ENCODE measurements around the gene UBL3. TPM values are rescaled to one million over a fixed set of nuclear protein-coding genes. Genes with fewer than 3 reads are reported as not detected.

Gene UBL3, protein sequence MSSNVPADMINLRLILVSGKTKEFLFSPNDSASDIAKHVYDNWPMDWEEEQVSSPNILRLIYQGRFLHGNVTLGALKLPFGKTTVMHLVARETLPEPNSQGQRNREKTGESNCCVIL
- total RNA-seq (2022; extraction: Qiagen RNA extraction): 9.1 to 11.0 TPM (median 10.2 TPM) in 5 replicates

DNA sequence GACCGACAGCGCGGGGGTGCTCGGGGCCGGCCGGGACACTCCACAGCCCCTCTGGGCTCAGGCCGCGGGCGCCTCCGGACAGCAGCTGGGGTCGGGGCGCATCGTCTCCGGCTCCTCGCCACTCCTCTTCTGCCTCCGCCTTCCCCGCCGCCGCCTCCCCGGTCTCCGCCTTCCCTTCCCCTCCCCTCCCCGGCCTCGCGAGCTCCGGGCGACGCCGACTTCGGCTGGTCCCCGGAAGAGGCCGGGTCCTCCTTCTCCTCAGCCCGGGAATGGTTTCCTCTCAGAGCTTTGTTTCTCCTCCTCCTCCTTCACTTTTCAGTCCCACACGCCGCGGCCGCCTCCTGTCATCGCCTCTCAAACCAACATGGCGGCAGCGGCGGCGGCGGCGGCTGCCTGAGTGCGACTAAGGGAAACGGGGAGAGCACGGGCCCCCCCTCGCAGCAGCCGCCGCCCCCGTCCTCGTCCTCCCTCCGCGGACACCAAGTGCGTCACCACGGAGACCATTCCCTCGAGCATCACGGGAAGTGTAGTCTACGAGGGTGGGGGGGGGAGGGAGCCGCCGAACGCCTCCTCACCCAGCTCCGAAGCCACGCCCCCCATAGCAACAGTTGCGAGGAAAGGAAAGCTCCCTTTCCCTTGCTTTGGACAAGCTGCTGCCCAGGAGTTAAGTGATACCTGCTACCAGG lies at the start of gene UBL3:
Gene UBL3, minus strand, starts transcription at position 405 of the 686 bp plus-strand sequence. CDS start 1,079 bp downstream, outside the sequence.

